Hepatocyte (in vitro differentiated cells): ENCODE results near the gene FYN. TPM values are rescaled to one million over a fixed set of nuclear protein-coding genes. Genes with fewer than 3 reads are reported as not detected.

Source experiments
- DNase-seq: peaks from one replicate; pipeline ENCODE4 v3.0.0-alpha.2; 2016; ENCODE audit warnings: low spot score
- H2AFZ ChIP-seq: fragments of 200-600 bp; sonication (generic); 2 replicates; pipeline ENCODE4 v1.6.0; 2016; ENCODE audit warnings: antibody characterized with exemption, mild to moderate bottlenecking
- H3K27ac ChIP-seq: fragments of 200-600 bp; sonication (generic); 2 replicates; pipeline ENCODE4 v1.5.1; 2016; ENCODE audit warnings: mild to moderate bottlenecking
- H3K27me3 ChIP-seq: fragments of 200-600 bp; sonication (generic); 2 replicates; pipeline ENCODE4 v1.6.1; 2016
- H3K36me3 ChIP-seq: fragments of 200-600 bp; sonication (generic); replicated peaks from 2 replicates; pipeline ENCODE4 v1.5.1; 2016; ENCODE audit warnings: low read depth; ENCODE audit not compliant: insufficient read depth
- H3K4me1 ChIP-seq: fragments of 200-600 bp; sonication (generic); 2 replicates; pipeline ENCODE4 v1.5.1; 2016; ENCODE audit warnings: mild to moderate bottlenecking, moderate library complexity; ENCODE audit not compliant: insufficient read depth
- H3K4me2 ChIP-seq: fragments of 200-600 bp; sonication (generic); 2 replicates; pipeline ENCODE4 v1.6.0; 2016
- H3K4me3 ChIP-seq: fragments of 200-600 bp; sonication (generic); 2 replicates; pipeline ENCODE4 v1.5.1; 2016; ENCODE audit warnings: mild to moderate bottlenecking
- H3K79me2 ChIP-seq: fragments of 200-600 bp; sonication (generic); 2 replicates; pipeline ENCODE4 v1.6.0; 2017; ENCODE audit warnings: mild to moderate bottlenecking
- H3K9me2 ChIP-seq: fragments of 200-600 bp; sonication (generic); replicated peaks from 2 replicates; pipeline ENCODE4 v1.6.0; 2017; ENCODE audit warnings: mild to moderate bottlenecking; ENCODE audit not compliant: insufficient read depth
- H3K9me3 ChIP-seq: fragments of 200-600 bp; sonication (generic); 2 replicates; pipeline ENCODE4 v1.5.1; 2016; ENCODE audit warnings: low read depth, mild to moderate bottlenecking
- H4K20me1 ChIP-seq: fragments of 200-600 bp; sonication (generic); 2 replicates; pipeline ENCODE4 v1.6.0; 2016; ENCODE audit warnings: mild to moderate bottlenecking; ENCODE audit not compliant: insufficient read depth, poor library complexity, severe bottlenecking
- EZH2 ChIP-seq: fragments of 200-600 bp; sonication (generic); IDR thresholded peaks from 2 replicates; pipeline ENCODE4 v1.6.1; 2016; ENCODE audit warnings: antibody characterized with exemption, mild to moderate bottlenecking, borderline replicate concordance
- EZH2phosphoT487 ChIP-seq: fragments of 200-600 bp; sonication (generic); IDR thresholded peaks from one replicate; pipeline ENCODE4 v1.6.1; 2018; ENCODE audit warnings: antibody characterized with exemption, mild to moderate bottlenecking, low read depth, moderate library complexity; ENCODE audit not compliant: unreplicated experiment, severe bottlenecking
- WGBS: methylation state at CpG from one replicate; pipeline ENCODE4 v1.1.6; 2016; ENCODE audit warnings: low lambda C conversion rate; ENCODE audit errors: missing lambda C conversion rate; 5-methylcytosine and 5-hydroxymethylcytosine counted together
- polyA plus RNA-seq: library from polyadenylated mRNA; unstranded; fragments of >200 nt; fragmentation: Nextera tagmentation; extraction: Ambion mirVana; gene quantifications from 2 replicates; pipeline ENCODE4 v1.2.1, GENCODE V29; 2016
- total RNA-seq: library from RNA; depleted of rRNA; stranded (reverse); fragments of >200 nt; gene quantifications from 2 replicates; pipeline ENCODE4 v1.2.3, GENCODE V29; 2014
- TF ChIP-seq, protein P1 (sequence below): fragments of 200-600 bp; sonication (generic); IDR thresholded peaks from 2 replicates; pipeline ENCODE4 v1.5.1; 2016; ENCODE audit warnings: antibody characterized with exemption, mild to moderate bottlenecking; ENCODE audit not compliant: poor library complexity

The FYN gene
- total and polyA plus RNA-seq, 2 experiments from 2014 or later: 40.0 to 70.1 TPM

- no peak for DNase-seq
- H4K20me1 ChIP-seq: no peaks in the 10 kb centered on the region
- no peak overlapping the region for H3K4me2 ChIP-seq
- H2AFZ ChIP-seq: no peak overlapping the region
- H3K9me2 ChIP-seq: no peaks in the 10 kb centered on the region
- H3K9me3 ChIP-seq: no peaks in the 10 kb centered on the region
- no peaks in the 10 kb centered on the region for H3K27me3 ChIP-seq
- H3K36me3 ChIP-seq: no peaks in the 10 kb centered on the region
- H3K4me1 ChIP-seq: no peaks in the 10 kb centered on the region
- no peak overlapping the region for H3K27ac ChIP-seq
- no peak overlapping the region for H3K4me3 ChIP-seq
- TF ChIP-seq EZH2phosphoT487 (no peak), EZH2 (no peak)
- peaks cover 5% of the 10 kb centered on the region for H3K79me2 ChIP-seq
- WGBS: 79% methylated on average over 8 of the region's 8 CpGs
These were observed 60.9 kb downstream of the FYN start for GRCh38 chr6:111812060-111813038.

DNA sequence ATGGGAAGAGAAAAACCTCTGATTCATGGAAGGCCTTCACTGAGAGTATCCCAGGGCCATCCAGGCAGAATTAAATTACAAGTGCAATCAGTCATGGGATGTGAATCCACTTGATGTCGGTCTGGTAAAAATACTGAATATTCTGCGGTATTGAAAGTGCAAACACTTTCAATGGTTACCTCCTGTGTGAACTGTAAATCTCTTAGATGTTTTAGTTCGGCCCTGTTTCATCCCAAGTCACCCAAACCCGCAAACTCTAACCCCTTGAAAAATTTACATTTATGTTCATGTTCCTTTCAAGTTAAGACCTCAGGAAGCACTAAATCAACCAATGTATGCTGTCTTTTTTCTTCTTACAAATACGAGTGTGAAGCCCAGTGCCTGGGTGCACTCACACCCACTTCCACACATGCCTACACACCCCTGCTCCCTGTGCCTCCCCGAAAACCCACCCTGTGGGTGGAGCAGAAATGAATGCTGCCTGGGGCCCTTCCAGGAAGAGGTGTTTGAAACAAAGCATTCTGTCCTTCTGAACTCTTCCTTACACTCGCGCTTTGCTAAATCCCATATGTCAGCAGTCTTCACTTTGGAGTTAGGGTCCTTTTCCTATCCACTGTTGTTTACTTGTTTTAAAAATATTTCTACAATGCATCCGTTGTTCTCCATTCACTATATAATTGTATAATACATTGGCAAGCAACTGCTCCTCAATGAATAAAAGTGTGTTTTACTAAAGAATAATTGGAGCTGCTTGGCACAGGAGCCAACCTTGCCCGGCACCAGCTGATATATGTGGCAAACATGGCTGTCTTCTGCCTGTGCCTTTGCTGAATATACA is 62.7 kb downstream of the FYN start:
- H3K27me3 ChIP-seq: no peaks in the 10 kb centered on the region
- TF ChIP-seq EZH2phosphoT487 (no peak), EZH2 (no peak)
- TF ChIP-seq, protein P1, sequence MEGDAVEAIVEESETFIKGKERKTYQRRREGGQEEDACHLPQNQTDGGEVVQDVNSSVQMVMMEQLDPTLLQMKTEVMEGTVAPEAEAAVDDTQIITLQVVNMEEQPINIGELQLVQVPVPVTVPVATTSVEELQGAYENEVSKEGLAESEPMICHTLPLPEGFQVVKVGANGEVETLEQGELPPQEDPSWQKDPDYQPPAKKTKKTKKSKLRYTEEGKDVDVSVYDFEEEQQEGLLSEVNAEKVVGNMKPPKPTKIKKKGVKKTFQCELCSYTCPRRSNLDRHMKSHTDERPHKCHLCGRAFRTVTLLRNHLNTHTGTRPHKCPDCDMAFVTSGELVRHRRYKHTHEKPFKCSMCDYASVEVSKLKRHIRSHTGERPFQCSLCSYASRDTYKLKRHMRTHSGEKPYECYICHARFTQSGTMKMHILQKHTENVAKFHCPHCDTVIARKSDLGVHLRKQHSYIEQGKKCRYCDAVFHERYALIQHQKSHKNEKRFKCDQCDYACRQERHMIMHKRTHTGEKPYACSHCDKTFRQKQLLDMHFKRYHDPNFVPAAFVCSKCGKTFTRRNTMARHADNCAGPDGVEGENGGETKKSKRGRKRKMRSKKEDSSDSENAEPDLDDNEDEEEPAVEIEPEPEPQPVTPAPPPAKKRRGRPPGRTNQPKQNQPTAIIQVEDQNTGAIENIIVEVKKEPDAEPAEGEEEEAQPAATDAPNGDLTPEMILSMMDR: no peak
- H3K9me3 ChIP-seq: no peaks in the 10 kb centered on the region
- no peak overlapping the region for H2AFZ ChIP-seq
- H4K20me1 ChIP-seq: no peaks in the 10 kb centered on the region
- H3K4me3 ChIP-seq: no peak overlapping the region
- WGBS: 86% methylated on average over 10 of the region's 10 CpGs
- peaks cover 4% of the 10 kb centered on the region for H3K4me1 ChIP-seq
- H3K9me2 ChIP-seq: no peaks in the 10 kb centered on the region
- H3K36me3 ChIP-seq: no peaks in the 10 kb centered on the region
- no peak overlapping the region for H3K4me2 ChIP-seq
- no peak overlapping the region for H3K27ac ChIP-seq
- DNase-seq: no peak
- H3K79me2 ChIP-seq: peaks cover 5% of the 10 kb centered on the region

DNA sequence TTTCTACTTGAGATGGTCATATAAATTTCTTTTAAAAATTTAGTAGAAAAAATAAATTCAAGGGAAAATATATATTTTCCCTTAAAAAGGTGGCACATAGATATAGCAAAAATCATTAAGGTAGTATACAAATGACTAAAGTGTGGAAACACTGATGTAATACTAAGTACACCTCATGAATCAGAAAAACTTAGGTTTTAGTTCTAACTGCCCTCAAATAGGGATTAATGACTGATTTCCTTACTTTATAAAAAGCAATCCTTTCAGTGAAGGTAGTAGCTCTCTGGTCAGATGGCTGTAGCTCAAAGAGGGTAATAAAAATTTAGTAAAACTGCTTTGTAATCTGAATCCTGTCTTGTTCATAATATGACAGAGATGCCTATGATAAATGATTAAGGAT is 63.5 kb downstream of the FYN start:
- H3K27ac ChIP-seq: no peak overlapping the region
- no peak overlapping the region for H3K4me2 ChIP-seq
- DNase-seq: no peak
- no peak overlapping the region for H3K4me3 ChIP-seq
- no peak overlapping the region for H2AFZ ChIP-seq
- H3K27me3 ChIP-seq: no peaks in the 10 kb centered on the region
- TF ChIP-seq, protein P1: no peak
- no peak for TF ChIP-seq EZH2phosphoT487
- TF ChIP-seq EZH2: no peak
- no peaks in the 10 kb centered on the region for H3K9me3 ChIP-seq
- no peaks in the 10 kb centered on the region for H3K36me3 ChIP-seq
- no peaks in the 10 kb centered on the region for H3K9me2 ChIP-seq
- peaks cover 5% of the 10 kb centered on the region for H3K79me2 ChIP-seq
- H3K4me1 ChIP-seq: peaks cover 7% of the 10 kb centered on the region
- H4K20me1 ChIP-seq: no peaks in the 10 kb centered on the region
